ENCODE data around the gene PLCB2.

The PLCB2 gene

GRCh38 chr15:40335938-40336743 lies 28.4 kb upstream of the PLCB2 start:
- DNase-seq (ENCODE audit: low spot score): no peak
- H3K4me3 Mint-ChIP-seq: no peak overlapping the region
- no peaks in the 10 kb centered on the region for H3K9me3 Mint-ChIP-seq
- H3K27ac Mint-ChIP-seq: no peak overlapping the region
- no peaks in the 10 kb centered on the region for H3K27me3 Mint-ChIP-seq (ENCODE audit: low read depth)
- H3K36me3 Mint-ChIP-seq (ENCODE audit: low read depth): no peaks in the 10 kb centered on the region
- peaks cover 18% of the 10 kb centered on the region for H3K4me1 Mint-ChIP-seq (ENCODE audit: low read depth)

DNA sequence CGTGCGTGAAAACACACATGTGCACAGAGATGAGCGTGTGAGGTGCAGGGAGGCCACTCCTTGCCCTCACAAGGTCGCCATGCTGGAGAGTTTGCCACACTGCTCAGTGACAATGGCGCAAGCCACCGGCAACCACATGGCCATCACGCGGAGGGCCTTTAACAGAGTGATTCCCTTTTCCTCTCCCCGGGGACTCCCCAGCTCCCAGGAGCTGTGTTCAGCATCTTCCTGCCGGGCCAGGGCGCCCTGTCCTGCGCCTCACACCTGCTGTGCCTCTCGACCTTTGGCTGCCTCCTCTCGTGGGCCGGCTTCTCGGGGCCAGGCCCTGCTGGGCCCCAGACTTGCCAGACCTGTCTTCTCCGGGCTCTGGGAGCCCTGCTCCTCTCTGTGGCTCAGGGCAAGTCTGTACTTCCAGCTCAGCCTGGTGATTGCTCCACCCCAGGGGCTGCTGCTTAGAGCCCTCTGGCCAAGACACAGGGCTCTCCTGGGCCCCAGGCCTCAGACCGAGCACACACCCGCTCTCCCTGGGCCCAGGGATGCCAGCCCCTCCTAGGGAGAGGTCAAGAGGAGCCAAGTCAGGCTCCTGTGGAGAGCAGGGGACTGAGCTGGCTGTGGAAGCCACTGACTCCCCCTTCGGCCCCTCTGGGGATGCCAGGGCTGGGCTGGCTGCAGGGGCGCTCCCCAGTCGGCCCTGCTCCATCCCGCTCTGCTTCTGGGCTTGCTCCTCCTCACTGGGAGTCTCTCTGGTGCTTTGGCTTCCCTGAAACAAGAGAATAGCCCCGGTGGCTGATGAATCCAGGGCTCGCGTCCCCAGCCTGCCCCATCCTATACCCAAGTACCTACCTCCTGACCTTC lies 27.4 kb upstream of the PLCB2 start:
- Mint-ChIP-seq H3K9me3 (no peaks in the 10 kb centered on the region), H3K36me3 (ENCODE audit: low read depth) (no peaks in the 10 kb centered on the region), H3K27ac (no peak overlapping the region), H3K4me3 (no peak overlapping the region), H3K27me3 (ENCODE audit: low read depth) (no peaks in the 10 kb centered on the region), H3K4me1 (ENCODE audit: low read depth) (peaks cover 18% of the 10 kb centered on the region)
- DNase-seq (ENCODE audit: low spot score): no peak

GRCh38 chr15:40334541-40334940 lies 26.8 kb upstream of the PLCB2 start:
- peak overlapping the region; percentile 58 for H3K4me3 Mint-ChIP-seq
- H3K36me3 Mint-ChIP-seq (ENCODE audit: low read depth): no peaks in the 10 kb centered on the region
- H3K27ac Mint-ChIP-seq: peak overlapping the region; percentile 72
- DNase-seq (ENCODE audit: low spot score): no peak
- H3K9me3 Mint-ChIP-seq: no peaks in the 10 kb centered on the region
- peaks cover 18% of the 10 kb centered on the region for H3K4me1 Mint-ChIP-seq (ENCODE audit: low read depth)
- no peaks in the 10 kb centered on the region for H3K27me3 Mint-ChIP-seq (ENCODE audit: low read depth)

DNA sequence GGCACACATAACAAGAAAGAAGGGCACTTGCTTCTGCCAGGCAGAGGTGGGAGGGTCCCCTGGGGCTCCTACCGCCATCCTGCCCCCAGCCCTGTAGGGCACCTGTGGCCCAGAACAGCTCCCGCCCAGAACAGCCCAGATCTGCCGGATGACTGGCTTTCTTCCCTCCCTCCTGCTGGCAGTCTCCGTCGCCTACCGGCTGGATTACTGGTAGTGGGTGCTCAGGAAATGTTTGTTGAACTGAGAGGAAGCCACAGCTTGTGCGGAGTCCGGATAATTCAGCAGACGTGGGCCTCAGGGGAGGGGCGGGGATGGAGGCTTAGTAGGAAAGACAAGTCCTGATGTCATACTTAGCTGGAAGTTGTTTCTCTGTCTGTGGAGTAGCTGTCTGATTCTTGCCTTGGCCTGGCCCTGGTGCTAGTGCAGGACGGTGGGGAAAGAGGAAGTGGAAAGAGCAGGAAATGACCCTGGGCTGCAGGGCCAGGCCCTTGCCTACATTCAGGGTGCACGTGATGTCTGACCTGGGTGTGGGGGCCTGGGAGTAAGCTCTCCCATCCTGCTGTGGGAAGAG lies 26.3 kb upstream of the PLCB2 start:
- Mint-ChIP-seq H3K4me3 (peak overlapping the region; percentile 58), H3K4me1 (ENCODE audit: low read depth) (peaks cover 19% of the 10 kb centered on the region), H3K27ac (peak overlapping the region; percentile 72), H3K9me3 (no peaks in the 10 kb centered on the region), H3K36me3 (ENCODE audit: low read depth) (no peaks in the 10 kb centered on the region), H3K27me3 (ENCODE audit: low read depth) (no peaks in the 10 kb centered on the region)
- no peak for DNase-seq (ENCODE audit: low spot score)

DNA sequence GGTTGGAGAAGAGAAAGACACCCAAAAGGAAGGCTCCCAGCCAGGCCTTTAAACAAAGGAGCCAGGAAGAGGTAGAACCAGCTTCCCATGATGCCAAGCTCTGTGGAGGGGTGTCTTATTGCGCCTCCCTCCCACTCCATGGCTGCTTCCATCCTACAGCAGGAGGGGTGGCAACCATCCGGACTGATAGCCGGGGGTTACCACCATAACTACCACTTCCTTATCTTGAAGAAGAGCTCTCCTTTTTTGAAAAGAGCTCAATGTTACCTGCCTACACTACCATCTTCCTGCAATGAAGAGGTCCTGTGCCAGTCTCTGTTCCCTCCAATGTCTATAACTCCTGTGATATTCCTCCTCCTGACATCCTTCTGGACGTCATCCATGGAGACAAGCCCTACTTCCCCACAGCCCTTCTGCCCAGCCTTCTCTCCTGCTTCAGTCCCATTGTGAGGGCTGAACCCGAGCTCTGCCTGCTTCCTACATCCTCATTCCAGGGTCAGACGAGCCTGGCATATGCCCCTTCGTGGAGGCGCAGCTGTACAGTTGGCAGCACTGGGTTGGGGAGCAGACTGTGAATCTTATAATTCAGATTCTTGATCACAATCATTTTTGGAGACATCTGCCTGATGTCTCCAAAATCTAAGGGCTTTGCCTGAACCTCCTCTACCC lies 24.5 kb upstream of the PLCB2 start:
- DNase-seq (ENCODE audit: low spot score): no peak
- Mint-ChIP-seq H3K27ac (no peak overlapping the region), H3K27me3 (ENCODE audit: low read depth) (no peaks in the 10 kb centered on the region), H3K36me3 (ENCODE audit: low read depth) (no peaks in the 10 kb centered on the region), H3K9me3 (no peaks in the 10 kb centered on the region), H3K4me3 (no peak overlapping the region), H3K4me1 (ENCODE audit: low read depth) (peaks cover 30% of the 10 kb centered on the region)

GRCh38 chr15:40331637-40332036 lies 23.9 kb upstream of the PLCB2 start:
- no peak for DNase-seq (ENCODE audit: low spot score)
- Mint-ChIP-seq H3K27me3 (ENCODE audit: low read depth) (peaks cover under 1% of the 10 kb centered on the region), H3K27ac (no peak overlapping the region), H3K36me3 (ENCODE audit: low read depth) (peaks cover under 1% of the 10 kb centered on the region), H3K4me3 (no peak overlapping the region), H3K4me1 (ENCODE audit: low read depth) (peaks cover 31% of the 10 kb centered on the region), H3K9me3 (no peaks in the 10 kb centered on the region)

DNA sequence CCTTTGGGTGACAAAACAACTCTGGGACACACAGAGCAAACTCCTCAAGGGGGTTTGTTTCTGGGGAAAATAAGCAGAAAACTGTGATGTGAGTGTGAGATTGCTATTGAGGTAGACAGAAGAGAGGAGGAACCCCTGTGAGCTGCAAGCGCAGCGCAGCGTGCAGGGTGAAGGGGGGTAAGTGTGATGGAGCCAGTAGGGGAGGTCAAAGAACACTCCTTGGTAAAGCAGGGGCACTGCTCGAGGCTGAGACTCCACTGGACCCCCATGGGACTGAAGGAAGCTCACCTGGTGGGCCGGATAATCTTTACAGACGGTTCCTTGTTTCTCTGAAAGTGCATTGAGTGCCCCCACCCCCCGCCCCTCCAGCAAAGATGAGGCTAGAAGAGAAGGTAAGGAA lies 23.3 kb upstream of the PLCB2 start:
- Mint-ChIP-seq H3K36me3 (ENCODE audit: low read depth) (peaks cover 2% of the 10 kb centered on the region), H3K4me1 (ENCODE audit: low read depth) (peaks cover 33% of the 10 kb centered on the region), H3K27me3 (ENCODE audit: low read depth) (peaks cover 2% of the 10 kb centered on the region), H3K9me3 (no peaks in the 10 kb centered on the region), H3K4me3 (no peak overlapping the region), H3K27ac (no peak overlapping the region)
- no peak for DNase-seq (ENCODE audit: low spot score)

DNA sequence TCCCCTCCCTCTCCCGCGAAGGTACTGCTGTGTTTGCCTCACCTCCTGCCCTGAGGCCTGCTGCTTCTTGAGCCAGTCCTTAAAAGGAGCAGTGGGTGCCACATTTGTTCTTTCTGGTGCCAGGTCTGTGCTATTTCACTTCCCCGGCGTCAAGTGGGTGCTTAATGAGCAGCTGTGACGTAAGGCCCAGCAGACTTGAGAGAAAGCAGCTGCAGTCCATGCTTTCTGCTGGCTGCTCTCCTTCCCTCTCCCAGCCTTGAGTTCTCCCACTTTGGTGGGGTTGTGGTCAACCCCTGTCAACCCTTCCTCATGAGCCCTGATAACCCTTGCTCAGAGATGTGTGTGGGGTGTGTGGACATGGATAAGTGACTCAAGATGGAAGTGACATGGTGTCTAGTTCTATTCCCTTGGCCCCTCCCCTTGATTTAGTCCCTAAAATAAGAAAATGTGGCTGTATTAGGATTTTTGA lies 22.7 kb upstream of the PLCB2 start:
- H3K27me3 Mint-ChIP-seq (ENCODE audit: low read depth): peaks cover 7% of the 10 kb centered on the region
- no peak for DNase-seq (ENCODE audit: low spot score)
- H3K4me1 Mint-ChIP-seq (ENCODE audit: low read depth): peaks cover 34% of the 10 kb centered on the region
- H3K4me3 Mint-ChIP-seq: no peak overlapping the region
- no peaks in the 10 kb centered on the region for H3K9me3 Mint-ChIP-seq
- peaks cover 2% of the 10 kb centered on the region for H3K36me3 Mint-ChIP-seq (ENCODE audit: low read depth)
- no peak overlapping the region for H3K27ac Mint-ChIP-seq

DNA sequence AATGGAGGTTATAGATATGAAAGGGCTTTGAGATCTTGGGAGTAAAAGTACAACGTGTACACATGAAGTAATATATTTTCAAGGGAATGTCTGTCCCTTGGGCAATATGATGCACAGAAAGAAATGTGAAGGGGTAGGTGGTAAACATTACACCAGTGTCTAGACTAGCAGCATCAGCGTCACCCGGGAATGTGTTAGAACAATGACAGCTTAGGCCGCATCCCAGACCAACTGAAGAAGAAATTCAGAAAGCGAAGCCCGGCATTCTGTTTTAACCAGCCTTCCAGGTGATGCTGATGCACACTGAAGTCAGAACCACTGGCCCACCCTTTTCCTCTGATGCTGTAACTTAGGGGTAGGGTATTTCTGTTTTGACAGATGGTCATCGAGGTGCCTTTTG lies 22.1 kb upstream of the PLCB2 start:
- Mint-ChIP-seq H3K36me3 (ENCODE audit: low read depth) (peaks cover 5% of the 10 kb centered on the region), H3K4me3 (no peak overlapping the region), H3K27me3 (ENCODE audit: low read depth) (peaks cover 13% of the 10 kb centered on the region), H3K4me1 (ENCODE audit: low read depth) (peaks cover 39% of the 10 kb centered on the region), H3K27ac (no peak overlapping the region), H3K9me3 (no peaks in the 10 kb centered on the region)
- no peak for DNase-seq (ENCODE audit: low spot score)

GRCh38 chr15:40328751-40329150 lies 21.0 kb upstream of the PLCB2 start:
- H3K4me3 Mint-ChIP-seq: no peak overlapping the region
- H3K27me3 Mint-ChIP-seq (ENCODE audit: low read depth): peaks cover 13% of the 10 kb centered on the region

GRCh38 chr15:40328176-40328575 lies 20.4 kb upstream of the PLCB2 start:
- peaks cover 13% of the 10 kb centered on the region for H3K27me3 Mint-ChIP-seq (ENCODE audit: low read depth)
- H3K4me1 Mint-ChIP-seq (ENCODE audit: low read depth): peaks cover 32% of the 10 kb centered on the region
- H3K4me3 Mint-ChIP-seq: no peak overlapping the region
- no peak overlapping the region for H3K27ac Mint-ChIP-seq
- no peak for DNase-seq (ENCODE audit: low spot score)
- H3K36me3 Mint-ChIP-seq (ENCODE audit: low read depth): peaks cover 5% of the 10 kb centered on the region
- no peaks in the 10 kb centered on the region for H3K9me3 Mint-ChIP-seq

More at GRCh38 chr15:40328751-40329150, 21.0 kb upstream of the PLCB2 start:
- Mint-ChIP-seq H3K36me3 (ENCODE audit: low read depth) (peaks cover 5% of the 10 kb centered on the region), H3K27ac (no peak overlapping the region), H3K9me3 (no peaks in the 10 kb centered on the region), H3K4me1 (ENCODE audit: low read depth) (peaks cover 35% of the 10 kb centered on the region)
- DNase-seq (ENCODE audit: low spot score): no peak

DNA sequence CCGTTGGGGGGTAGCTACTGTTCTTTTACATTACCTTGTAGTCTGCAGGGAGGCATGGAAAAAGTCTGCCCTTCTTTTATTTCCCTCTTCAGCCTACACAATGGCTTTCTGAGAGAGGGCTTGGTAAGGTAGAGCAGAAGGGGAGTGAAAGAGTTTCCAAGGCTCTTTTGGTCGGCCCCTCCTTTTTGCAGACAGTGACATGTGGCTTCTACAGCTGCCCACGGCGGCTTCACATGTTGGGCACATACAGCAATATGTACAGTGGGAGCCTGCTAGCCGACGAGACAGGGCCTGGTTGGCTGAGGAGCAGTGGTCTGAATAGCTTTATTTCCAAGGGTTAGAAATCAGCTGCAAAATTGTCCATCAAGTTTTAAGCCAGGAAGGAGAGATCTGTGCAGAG lies 19.7 kb upstream of the PLCB2 start:
- Mint-ChIP-seq H3K4me1 (ENCODE audit: low read depth) (peaks cover 36% of the 10 kb centered on the region), H3K4me3 (no peak overlapping the region), H3K27ac (no peak overlapping the region), H3K36me3 (ENCODE audit: low read depth) (peaks cover 5% of the 10 kb centered on the region), H3K9me3 (no peaks in the 10 kb centered on the region), H3K27me3 (ENCODE audit: low read depth) (peaks cover 13% of the 10 kb centered on the region)
- DNase-seq (ENCODE audit: low spot score): no peak

DNA sequence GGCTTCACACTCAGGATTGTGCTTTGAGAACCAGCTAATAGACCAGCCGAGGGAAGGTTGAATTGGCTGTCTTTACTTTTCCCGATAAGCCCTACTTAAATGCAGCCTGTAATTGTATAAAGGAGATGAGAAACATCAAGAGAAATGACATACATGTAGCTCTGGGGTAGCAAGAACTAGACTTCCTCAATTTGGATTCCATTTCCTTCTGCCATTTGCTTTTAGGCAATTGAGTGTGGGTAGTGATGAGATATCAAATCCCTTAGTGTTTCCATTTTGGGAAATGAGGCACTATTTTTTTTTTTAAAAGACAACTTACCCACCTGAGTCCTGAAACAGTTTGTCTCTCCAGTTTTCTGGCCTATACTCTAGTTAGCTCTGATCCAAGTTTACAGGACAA lies 18.0 kb upstream of the PLCB2 start:
- no peaks in the 10 kb centered on the region for H3K9me3 Mint-ChIP-seq
- no peak for DNase-seq (ENCODE audit: low spot score)
- H3K27me3 Mint-ChIP-seq (ENCODE audit: low read depth): peaks cover 20% of the 10 kb centered on the region
- H3K4me3 Mint-ChIP-seq: no peak overlapping the region
- H3K27ac Mint-ChIP-seq: no peak overlapping the region
- H3K4me1 Mint-ChIP-seq (ENCODE audit: low read depth): peaks cover 43% of the 10 kb centered on the region
- peaks cover 5% of the 10 kb centered on the region for H3K36me3 Mint-ChIP-seq (ENCODE audit: low read depth)

Measured in T-helper 2 cell treated with Interferon-gamma antibody and Interleukin-4, amounts not matched to agents 5 μg/mL and 100 μg/mL, for 36 hours (primary cell).